HEK293 (cell line): ENCODE measurements around the gene UBL5.

Source experiments
- CTCF ChIA-PET: fragments of 350-600 bp; formaldehyde crosslinking; extraction: SDS; loops from one replicate; lab custom pipeline; 2021; ENCODE audit warnings: antibody characterized with exemption; lab: Yijun Ruan, JAX
- POLR2A ChIA-PET: fragments of 300-600 bp; formaldehyde crosslinking; extraction: SDS; loops from one replicate; lab custom pipeline; 2020; ENCODE audit warnings: antibody characterized with exemption, inconsistent platforms; lab: Yijun Ruan, JAX
- H3K27ac ChIP-seq: fragments of 200-500 bp; sonication (Bioruptor generic); 2 replicates; pipeline ENCODE4 v1.5.1; 2014; ENCODE audit warnings: low read depth, low read length, control low read depth, inconsistent platforms; ENCODE audit errors: extremely low read depth
- H3K36me3 ChIP-seq, 2 experiments: fragments of 200-500 bp in 1 of 2; sonication (Bioruptor generic) in 1 of 2; 1 replicate in 1 of 2; 2 replicates in 1 of 2; pipeline ENCODE4 v1.5.1; 2014 to 2017; ENCODE audit warnings: inconsistent platforms in 2 of 2, low read length in 2 of 2; ENCODE audit not compliant: control insufficient read depth in 2 of 2, insufficient read depth in 1 of 2
- H3K4me1 ChIP-seq: fragments of 200-500 bp; sonication (Bioruptor generic); 2 replicates; pipeline ENCODE4 v1.5.1; 2014; ENCODE audit warnings: mild to moderate bottlenecking, low read length, inconsistent platforms; ENCODE audit not compliant: control insufficient read depth, insufficient read depth
- H3K4me3 ChIP-seq: 2 replicates; pipeline ENCODE4 v1.5.1; 2011; ENCODE audit warnings: low read depth, mild to moderate bottlenecking, control low read depth, low read length, moderate library complexity
- H3K9me3 ChIP-seq: fragments of 200-500 bp; sonication (Bioruptor generic); 2 replicates; pipeline ENCODE4 v1.5.1; 2014; ENCODE audit warnings: low read depth, low read length, inconsistent platforms; ENCODE audit not compliant: control insufficient read depth, insufficient read depth
- FEZF1 ChIP-seq: fragments of 450-650 bp; formaldehyde crosslinking; IDR thresholded peaks from 2 replicates; pipeline ENCODE4 v1.5.1; 2016; ENCODE audit warnings: missing biosample characterization, missing genetic modification characterization
- MYNN ChIP-seq: fragments of 450-650 bp; formaldehyde crosslinking; IDR thresholded peaks from 2 replicates; pipeline ENCODE4 v1.5.1; 2016; ENCODE audit warnings: missing biosample characterization, missing genetic modification characterization, borderline replicate concordance
- ZBTB20 ChIP-seq: fragments of 450-650 bp; formaldehyde crosslinking; IDR thresholded peaks from 2 replicates; pipeline ENCODE4 v1.5.1; 2016; ENCODE audit warnings: missing biosample characterization, missing genetic modification characterization
- ZNF23 ChIP-seq: fragments of 450-650 bp; formaldehyde crosslinking; IDR thresholded peaks from 2 replicates; pipeline ENCODE4 v1.5.1; 2016; ENCODE audit warnings: missing biosample characterization, missing genetic modification characterization, borderline replicate concordance
- ZNF404 ChIP-seq: fragments of 450-650 bp; formaldehyde crosslinking; IDR thresholded peaks from 2 replicates; pipeline ENCODE4 v1.5.1; 2017; ENCODE audit warnings: missing biosample characterization, missing genetic modification characterization
- ZNF433 ChIP-seq: fragments of 450-650 bp; formaldehyde crosslinking; IDR thresholded peaks from 2 replicates; pipeline ENCODE4 v1.5.1; 2016; ENCODE audit warnings: missing biosample characterization, missing genetic modification characterization, low read depth
- ZNF544 ChIP-seq: fragments of 450-650 bp; formaldehyde crosslinking; IDR thresholded peaks from 2 replicates; pipeline ENCODE4 v1.5.0; 2017; ENCODE audit warnings: missing biosample characterization, missing genetic modification characterization
- ZNF548 ChIP-seq: fragments of 450-650 bp; formaldehyde crosslinking; IDR thresholded peaks from 2 replicates; pipeline ENCODE4 v1.5.1; 2016; ENCODE audit warnings: missing biosample characterization, missing genetic modification characterization
- ZNF571 ChIP-seq: fragments of 450-650 bp; formaldehyde crosslinking; IDR thresholded peaks from 2 replicates; pipeline ENCODE4 v1.5.0; 2017; ENCODE audit warnings: missing biosample characterization, missing genetic modification characterization
- ZNF610 ChIP-seq: fragments of 450-650 bp; formaldehyde crosslinking; IDR thresholded peaks from 2 replicates; pipeline ENCODE4 v1.5.1; 2016; ENCODE audit warnings: missing biosample characterization, missing genetic modification characterization, borderline replicate concordance
- ZNF623 ChIP-seq: fragments of 450-650 bp; formaldehyde crosslinking; IDR thresholded peaks from 2 replicates; pipeline ENCODE4 v1.5.1; 2016; ENCODE audit warnings: missing biosample characterization, missing genetic modification characterization
- ZSCAN16 ChIP-seq: fragments of 450-650 bp; formaldehyde crosslinking; IDR thresholded peaks from 2 replicates; pipeline ENCODE4 v1.5.1; 2016; ENCODE audit warnings: missing biosample characterization, missing genetic modification characterization
- TF ChIP-seq, protein P1 (sequence below): fragments of 450-650 bp; formaldehyde crosslinking; optimal IDR thresholded peaks from 2 replicates; pipeline ENCODE3; 2016; ENCODE audit warnings: missing biosample characterization, mild to moderate bottlenecking, missing genetic modification characterization
- TF ChIP-seq, protein P2 (sequence below): fragments of 450-650 bp; formaldehyde crosslinking; IDR thresholded peaks from 2 replicates; pipeline ENCODE4 v1.5.1; 2016; ENCODE audit warnings: missing biosample characterization, missing genetic modification characterization
- TF ChIP-seq, protein P3 (sequence below): fragments of 450-650 bp; formaldehyde crosslinking; IDR thresholded peaks from 2 replicates; pipeline ENCODE4 v1.5.1; 2017; ENCODE audit warnings: missing biosample characterization, mild to moderate bottlenecking, missing genetic modification characterization, moderate library complexity
- TF ChIP-seq, protein P4 (sequence below): fragments of 450-650 bp; formaldehyde crosslinking; IDR thresholded peaks from 2 replicates; pipeline ENCODE4 v1.5.1; 2016; ENCODE audit warnings: missing biosample characterization, missing genetic modification characterization, borderline replicate concordance
- TF ChIP-seq, protein P5 (sequence below): fragments of 450-650 bp; IDR thresholded peaks from 2 replicates; pipeline ENCODE4 v1.5.1; 2018; ENCODE audit warnings: missing biosample characterization, mild to moderate bottlenecking, missing genetic modification characterization
- TF ChIP-seq, protein P6 (sequence below): fragments of 450-650 bp; formaldehyde crosslinking; IDR thresholded peaks from 2 replicates; pipeline ENCODE4 v1.5.1; 2017; ENCODE audit warnings: missing biosample characterization, missing genetic modification characterization
- TF ChIP-seq, protein P7 (sequence below): IDR thresholded peaks from 2 replicates; pipeline ENCODE4 v1.6.1; 2011; ENCODE audit warnings: mild to moderate bottlenecking, low read depth, low read length, borderline replicate concordance
- TF ChIP-seq, protein P8 (sequence below): fragments of 450-650 bp; formaldehyde crosslinking; IDR thresholded peaks from 2 replicates; pipeline ENCODE4 v1.5.1; 2016; ENCODE audit warnings: missing biosample characterization, missing genetic modification characterization

The UBL5 gene

DNA sequence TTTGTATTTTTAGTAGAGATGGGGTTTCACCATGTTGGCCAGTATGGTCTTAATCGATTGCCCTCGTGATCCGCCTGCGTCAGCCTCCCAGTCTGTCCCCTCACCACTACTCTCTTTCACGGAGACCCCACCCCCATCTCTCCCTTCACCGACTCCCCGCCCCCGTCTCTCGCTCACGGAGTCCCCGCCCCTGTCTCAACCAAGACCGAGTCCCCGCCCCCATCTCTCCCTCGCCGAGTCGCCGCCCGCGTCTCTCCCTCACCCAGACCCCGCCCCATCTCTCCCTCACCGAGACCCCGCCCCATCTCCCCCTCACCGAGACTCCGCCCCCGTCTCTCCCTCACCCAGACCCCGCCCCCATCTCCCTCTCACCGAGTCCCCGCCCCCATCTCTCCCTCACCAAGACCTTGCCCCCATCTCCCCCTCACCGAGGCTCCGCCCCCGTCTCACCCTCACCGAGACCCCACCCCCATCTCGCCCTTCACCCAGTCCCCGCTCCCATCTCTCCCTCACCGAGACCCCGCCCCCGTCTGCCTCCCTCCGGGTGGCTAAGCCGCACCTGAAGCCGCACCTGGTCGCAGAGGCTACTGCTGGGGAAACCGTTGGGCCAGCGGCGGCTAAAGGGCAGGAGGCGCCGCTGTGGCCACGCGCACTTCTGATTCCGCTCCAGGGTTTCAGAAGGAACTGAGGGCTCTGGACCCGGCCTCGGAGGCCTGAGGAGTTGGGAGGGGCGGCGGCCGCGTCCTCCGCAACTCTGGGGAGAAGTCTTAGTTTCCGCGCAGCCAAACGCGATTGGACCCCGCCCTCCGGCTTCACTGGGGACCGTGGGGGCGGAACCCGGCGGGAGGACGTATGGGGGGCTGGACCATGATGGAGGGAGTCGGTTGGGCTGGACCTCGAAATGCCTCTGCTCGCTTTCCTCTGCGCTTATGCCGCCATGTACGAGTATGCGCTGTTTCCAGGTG lies 42.1 kb upstream of the UBL5 start:
- no peaks in the 10 kb centered on the region for H3K36me3 ChIP-seq
- H3K9me3 ChIP-seq, result no peaks in the 10 kb centered on the region
- ChIA-PET POLR2A (no interaction called here), CTCF (no interaction called here)
- H3K4me1 ChIP-seq, result peaks cover 5% of the 10 kb centered on the region
- H3K27ac ChIP-seq, result peak overlapping the region; percentile 72; the same call in 1 of the 2 replicates
- H3K4me3 ChIP-seq, result peak overlapping the region; percentile 70
- TF ChIP-seq ZBTB20 (tag by site-specific recombination), result no peak; the same call in 1 of the 2 replicates
- TF ChIP-seq, protein P1, sequence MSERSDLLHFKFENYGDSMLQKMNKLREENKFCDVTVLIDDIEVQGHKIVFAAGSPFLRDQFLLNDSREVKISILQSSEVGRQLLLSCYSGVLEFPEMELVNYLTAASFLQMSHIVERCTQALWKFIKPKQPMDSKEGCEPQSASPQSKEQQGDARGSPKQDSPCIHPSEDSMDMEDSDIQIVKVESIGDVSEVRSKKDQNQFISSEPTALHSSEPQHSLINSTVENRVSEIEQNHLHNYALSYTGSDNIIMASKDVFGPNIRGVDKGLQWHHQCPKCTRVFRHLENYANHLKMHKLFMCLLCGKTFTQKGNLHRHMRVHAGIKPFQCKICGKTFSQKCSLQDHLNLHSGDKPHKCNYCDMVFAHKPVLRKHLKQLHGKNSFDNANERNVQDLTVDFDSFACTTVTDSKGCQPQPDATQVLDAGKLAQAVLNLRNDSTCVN (tag by site-specific recombination), result peak; percentile 29
- TF ChIP-seq ZNF571 (tag by site-specific recombination), result no peak
- TF ChIP-seq, protein P2, sequence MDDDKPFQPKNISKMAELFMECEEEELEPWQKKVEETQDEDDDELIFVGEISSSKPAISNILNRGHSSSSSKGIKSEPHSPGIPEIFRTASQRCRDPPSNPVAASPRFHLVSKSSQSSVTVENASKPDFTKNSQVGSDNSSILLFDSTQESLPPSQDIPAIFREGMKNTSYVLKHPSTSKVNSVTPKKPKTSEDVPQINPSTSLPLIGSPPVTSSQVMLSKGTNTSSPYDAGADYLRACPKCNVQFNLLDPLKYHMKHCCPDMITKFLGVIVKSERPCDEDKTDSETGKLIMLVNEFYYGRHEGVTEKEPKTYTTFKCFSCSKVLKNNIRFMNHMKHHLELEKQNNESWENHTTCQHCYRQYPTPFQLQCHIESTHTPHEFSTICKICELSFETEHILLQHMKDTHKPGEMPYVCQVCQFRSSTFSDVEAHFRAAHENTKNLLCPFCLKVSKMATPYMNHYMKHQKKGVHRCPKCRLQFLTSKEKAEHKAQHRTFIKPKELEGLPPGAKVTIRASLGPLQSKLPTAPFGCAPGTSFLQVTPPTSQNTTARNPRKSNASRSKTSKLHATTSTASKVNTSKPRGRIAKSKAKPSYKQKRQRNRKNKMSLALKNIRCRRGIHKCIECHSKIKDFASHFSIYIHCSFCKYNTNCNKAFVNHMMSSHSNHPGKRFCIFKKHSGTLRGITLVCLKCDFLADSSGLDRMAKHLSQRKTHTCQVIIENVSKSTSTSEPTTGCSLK, result no peak
- no peak for TF ChIP-seq ZNF623 (tag by site-specific recombination)
- TF ChIP-seq ZSCAN16 (tag by site-specific recombination), result no peak
- TF ChIP-seq, protein P3, sequence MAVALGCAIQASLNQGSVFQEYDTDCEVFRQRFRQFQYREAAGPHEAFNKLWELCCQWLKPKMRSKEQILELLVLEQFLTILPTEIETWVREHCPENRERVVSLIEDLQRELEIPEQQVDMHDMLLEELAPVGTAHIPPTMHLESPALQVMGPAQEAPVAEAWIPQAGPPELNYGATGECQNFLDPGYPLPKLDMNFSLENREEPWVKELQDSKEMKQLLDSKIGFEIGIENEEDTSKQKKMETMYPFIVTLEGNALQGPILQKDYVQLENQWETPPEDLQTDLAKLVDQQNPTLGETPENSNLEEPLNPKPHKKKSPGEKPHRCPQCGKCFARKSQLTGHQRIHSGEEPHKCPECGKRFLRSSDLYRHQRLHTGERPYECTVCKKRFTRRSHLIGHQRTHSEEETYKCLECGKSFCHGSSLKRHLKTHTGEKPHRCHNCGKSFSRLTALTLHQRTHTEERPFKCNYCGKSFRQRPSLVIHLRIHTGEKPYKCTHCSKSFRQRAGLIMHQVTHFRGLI (tag by site-specific recombination), result peak; percentile 93
- no peak for TF ChIP-seq ZNF23 (tag by site-specific recombination)
- no peak for TF ChIP-seq ZNF548 (tag by site-specific recombination)
- TF ChIP-seq, protein P4, sequence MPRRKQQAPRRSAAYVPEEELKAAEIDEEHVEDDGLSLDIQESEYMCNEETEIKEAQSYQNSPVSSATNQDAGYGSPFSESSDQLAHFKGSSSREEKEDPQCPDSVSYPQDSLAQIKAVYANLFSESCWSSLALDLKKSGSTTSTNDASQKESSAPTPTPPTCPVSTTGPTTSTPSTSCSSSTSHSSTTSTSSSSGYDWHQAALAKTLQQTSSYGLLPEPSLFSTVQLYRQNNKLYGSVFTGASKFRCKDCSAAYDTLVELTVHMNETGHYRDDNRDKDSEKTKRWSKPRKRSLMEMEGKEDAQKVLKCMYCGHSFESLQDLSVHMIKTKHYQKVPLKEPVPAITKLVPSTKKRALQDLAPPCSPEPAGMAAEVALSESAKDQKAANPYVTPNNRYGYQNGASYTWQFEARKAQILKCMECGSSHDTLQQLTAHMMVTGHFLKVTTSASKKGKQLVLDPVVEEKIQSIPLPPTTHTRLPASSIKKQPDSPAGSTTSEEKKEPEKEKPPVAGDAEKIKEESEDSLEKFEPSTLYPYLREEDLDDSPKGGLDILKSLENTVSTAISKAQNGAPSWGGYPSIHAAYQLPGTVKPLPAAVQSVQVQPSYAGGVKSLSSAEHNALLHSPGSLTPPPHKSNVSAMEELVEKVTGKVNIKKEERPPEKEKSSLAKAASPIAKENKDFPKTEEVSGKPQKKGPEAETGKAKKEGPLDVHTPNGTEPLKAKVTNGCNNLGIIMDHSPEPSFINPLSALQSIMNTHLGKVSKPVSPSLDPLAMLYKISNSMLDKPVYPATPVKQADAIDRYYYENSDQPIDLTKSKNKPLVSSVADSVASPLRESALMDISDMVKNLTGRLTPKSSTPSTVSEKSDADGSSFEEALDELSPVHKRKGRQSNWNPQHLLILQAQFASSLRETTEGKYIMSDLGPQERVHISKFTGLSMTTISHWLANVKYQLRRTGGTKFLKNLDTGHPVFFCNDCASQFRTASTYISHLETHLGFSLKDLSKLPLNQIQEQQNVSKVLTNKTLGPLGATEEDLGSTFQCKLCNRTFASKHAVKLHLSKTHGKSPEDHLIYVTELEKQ (tag by site-specific recombination), result no peak
- no peak for TF ChIP-seq ZNF404 (tag by site-specific recombination)
- no peak for TF ChIP-seq ZNF610
- TF ChIP-seq MYNN, result no peak
- no peak for TF ChIP-seq ZNF544 (tag by site-specific recombination)
- no peak for TF ChIP-seq ZNF433 (tag by site-specific recombination)
- no peak for TF ChIP-seq FEZF1
- TF ChIP-seq, protein P5, sequence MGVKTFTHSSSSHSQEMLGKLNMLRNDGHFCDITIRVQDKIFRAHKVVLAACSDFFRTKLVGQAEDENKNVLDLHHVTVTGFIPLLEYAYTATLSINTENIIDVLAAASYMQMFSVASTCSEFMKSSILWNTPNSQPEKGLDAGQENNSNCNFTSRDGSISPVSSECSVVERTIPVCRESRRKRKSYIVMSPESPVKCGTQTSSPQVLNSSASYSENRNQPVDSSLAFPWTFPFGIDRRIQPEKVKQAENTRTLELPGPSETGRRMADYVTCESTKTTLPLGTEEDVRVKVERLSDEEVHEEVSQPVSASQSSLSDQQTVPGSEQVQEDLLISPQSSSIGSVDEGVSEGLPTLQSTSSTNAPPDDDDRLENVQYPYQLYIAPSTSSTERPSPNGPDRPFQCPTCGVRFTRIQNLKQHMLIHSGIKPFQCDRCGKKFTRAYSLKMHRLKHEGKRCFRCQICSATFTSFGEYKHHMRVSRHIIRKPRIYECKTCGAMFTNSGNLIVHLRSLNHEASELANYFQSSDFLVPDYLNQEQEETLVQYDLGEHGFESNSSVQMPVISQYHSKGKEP, result no peak
- TF ChIP-seq, protein P6, sequence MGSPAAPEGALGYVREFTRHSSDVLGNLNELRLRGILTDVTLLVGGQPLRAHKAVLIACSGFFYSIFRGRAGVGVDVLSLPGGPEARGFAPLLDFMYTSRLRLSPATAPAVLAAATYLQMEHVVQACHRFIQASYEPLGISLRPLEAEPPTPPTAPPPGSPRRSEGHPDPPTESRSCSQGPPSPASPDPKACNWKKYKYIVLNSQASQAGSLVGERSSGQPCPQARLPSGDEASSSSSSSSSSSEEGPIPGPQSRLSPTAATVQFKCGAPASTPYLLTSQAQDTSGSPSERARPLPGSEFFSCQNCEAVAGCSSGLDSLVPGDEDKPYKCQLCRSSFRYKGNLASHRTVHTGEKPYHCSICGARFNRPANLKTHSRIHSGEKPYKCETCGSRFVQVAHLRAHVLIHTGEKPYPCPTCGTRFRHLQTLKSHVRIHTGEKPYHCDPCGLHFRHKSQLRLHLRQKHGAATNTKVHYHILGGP (tag by site-specific recombination), result no peak
- TF ChIP-seq, protein P7, sequence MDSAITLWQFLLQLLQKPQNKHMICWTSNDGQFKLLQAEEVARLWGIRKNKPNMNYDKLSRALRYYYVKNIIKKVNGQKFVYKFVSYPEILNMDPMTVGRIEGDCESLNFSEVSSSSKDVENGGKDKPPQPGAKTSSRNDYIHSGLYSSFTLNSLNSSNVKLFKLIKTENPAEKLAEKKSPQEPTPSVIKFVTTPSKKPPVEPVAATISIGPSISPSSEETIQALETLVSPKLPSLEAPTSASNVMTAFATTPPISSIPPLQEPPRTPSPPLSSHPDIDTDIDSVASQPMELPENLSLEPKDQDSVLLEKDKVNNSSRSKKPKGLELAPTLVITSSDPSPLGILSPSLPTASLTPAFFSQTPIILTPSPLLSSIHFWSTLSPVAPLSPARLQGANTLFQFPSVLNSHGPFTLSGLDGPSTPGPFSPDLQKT, result no peak
- TF ChIP-seq, protein P8, sequence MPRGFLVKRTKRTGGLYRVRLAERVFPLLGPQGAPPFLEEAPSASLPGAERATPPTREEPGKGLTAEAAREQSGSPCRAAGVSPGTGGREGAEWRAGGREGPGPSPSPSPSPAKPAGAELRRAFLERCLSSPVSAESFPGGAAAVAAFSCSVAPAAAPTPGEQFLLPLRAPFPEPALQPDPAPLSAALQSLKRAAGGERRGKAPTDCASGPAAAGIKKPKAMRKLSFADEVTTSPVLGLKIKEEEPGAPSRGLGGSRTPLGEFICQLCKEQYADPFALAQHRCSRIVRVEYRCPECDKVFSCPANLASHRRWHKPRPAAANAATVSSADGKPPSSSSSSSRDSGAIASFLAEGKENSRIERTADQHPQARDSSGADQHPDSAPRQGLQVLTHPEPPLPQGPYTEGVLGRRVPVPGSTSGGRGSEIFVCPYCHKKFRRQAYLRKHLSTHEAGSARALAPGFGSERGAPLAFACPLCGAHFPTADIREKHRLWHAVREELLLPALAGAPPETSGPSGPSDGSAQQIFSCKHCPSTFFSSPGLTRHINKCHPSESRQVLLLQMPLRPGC, result 0 out of 2 replicates have a peak, but pooled peaks have one; percentile 34
